DMS153 treated with DMSO at 0.1 percent for 48 hours (cell line): ENCODE data around the gene DNAH10.
A peak's percentile ranks its signal among the peaks of the same experiment; 100 is the strongest.
"Not testable (repeated sequence)": the region's sequence is repeated elsewhere in the genome, so short reads cannot be mapped to it uniquely, and the experiment has no call there.

Source experiments
- DNase-seq: peaks from one replicate; lab custom pipeline; 2025; ENCODE audit not compliant: unreplicated experiment; lab: John Stamatoyannopoulos, UW

DNAH10 gene

DNA sequence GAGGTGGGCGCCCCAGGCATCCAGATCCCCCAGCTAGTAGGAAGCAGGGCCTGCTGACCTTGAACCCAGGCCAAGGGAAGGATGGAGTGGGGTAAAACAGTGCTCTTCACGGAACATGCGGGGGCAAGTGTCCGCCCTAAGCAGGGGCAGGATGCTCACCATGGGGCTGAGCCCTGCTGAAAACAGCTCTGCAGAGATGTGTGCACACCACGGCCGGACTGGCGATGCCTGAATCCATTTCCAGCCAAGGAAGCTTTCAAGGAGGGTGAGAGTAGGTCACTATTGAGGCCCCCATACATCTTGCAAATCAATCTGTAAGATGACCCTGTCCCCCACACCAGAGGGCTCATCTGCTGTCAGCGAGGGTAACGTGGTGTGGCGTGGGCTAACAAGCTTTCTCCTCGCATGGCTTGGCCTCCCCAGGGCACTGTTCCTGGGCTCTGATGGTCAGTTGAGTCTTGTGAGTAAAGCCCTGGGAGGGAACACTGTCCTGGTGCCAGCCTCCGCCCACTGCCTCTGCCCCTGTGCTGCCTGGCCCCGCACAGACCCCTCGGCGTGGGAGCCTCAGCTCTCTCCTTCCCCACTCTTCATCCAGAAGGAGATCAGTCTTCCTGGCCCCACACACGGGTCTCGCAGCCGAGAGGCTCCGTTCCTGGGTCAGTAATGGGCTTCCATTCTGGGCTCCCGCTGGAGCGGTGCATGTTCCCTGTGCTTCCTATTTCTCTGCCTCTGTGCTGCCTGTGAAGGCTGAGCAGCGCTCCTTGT lies 141.4 kb downstream of the DNAH10 start:
- no peak for DNase-seq

DNA sequence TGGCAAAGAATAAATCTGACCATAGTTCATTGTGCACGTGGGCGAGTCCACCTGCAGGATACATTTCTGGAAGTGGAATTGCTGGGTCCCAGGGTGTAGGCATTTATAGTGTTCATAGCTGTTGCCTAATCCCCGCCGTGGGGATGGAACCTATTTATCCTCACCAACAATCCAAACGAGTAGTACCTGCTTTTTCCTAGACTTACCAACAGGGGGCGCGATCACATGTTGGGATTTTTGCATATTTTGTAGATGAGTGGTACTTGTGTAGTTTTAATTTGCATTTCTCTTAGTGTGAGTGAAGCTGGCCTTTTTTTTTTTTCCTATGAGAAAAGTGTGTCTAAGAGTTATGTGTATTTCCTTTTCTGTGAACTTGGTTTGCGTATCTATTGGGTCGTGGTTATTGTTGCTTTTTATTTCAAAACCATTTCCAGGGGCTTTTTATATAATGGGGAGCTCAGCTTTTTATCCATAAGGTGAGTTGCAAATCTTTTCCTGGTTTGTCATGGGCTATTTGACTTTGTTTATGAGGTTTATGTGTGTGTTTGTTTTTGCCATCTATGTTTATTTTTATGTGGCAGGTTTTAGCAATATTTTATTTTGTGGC lies 143.3 kb downstream of the DNAH10 start:
- peak; percentile 27 for DNase-seq

- DNase-seq, result no peak
Observed at GRCh38 chr12:123906711-123907420, 144.8 kb downstream of the DNAH10 start.

- DNase-seq, result no peak
Observed at GRCh38 chr12:123907726-123908476, 145.8 kb downstream of the DNAH10 start.

GRCh38 chr12:123908884-123909725 lies 147.0 kb downstream of the DNAH10 start:
- no peak for DNase-seq

- no peak for DNase-seq
Observed at GRCh38 chr12:123910057-123910456, 148.0 kb downstream of the DNAH10 start.

GRCh38 chr12:123910761-123911193 lies 148.7 kb downstream of the DNAH10 start:
- DNase-seq, result no peak

DNA sequence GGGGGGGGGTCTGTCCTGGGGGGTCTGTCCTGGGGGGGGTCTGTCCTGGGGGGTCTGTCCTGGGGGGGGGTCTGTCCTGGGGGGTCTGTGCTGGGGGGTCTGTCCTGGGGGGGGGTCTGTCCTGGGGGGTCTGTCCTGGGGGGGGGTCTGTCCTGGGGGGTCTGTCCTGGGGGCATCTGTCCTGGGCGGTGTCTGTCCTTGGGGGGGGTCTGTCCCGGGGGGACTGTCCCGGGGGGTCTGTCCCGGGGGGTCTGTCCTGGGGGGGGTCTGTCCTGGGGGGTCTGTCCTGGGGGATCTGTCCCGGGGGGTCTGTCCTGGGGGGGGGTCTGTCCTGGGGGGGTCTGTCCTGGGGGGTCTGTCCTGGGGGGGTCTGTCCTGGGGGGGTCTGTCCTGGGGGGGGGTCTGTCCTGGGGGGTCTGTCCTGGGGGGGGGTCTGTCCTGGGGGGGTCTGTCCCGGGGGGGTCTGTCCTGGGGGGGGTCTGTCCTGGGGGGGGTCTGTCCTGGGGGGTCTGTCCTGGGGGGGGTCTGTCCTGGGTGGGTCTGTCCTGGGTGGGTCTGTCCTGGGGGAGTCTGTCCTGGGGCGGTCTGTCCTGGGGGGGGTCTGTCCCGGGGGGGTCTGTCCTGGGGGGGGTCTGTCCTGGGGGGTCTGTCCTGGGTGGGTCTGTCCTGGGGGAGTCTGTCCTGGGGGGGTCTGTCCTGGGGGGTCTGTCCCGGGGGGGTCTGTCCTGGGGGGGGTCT lies 149.7 kb downstream of the DNAH10 start:
- not testable (repeated sequence) for DNase-seq

GRCh38 chr12:123912415-123913380 lies 150.6 kb downstream of the DNAH10 start:
- DNase-seq, result no peak

DNA sequence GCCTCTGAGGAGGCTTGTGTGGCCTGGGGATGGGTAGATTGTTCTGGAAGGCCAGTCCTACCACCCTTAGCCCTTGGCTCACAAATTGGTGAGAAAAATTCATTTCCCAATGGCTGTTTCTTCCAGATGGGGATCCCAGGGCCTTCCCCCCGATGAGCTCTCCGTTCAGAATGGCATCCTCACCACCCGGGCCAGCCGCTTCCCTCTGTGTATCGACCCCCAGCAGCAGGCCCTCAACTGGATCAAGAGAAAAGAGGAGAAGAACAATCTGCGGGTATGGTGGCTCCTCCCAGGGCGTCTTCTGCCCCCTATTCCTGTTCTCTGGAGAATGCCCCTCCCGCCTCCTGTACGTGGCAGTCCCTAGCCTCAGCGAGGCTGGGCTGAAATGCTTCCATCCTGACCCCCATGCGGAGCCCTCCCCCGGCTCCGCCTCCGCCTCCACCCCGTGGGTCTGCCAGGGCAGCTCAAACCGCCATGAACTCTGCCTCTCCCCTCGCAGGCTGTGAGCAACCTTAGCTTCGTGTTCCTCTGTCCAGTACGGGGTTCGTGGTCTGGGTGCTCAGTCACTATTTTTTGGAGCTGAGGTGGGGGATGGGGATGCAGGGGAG lies 152.7 kb downstream of the DNAH10 start:
- no peak for DNase-seq

- DNase-seq, result no peak
Observed at GRCh38 chr12:123916729-123917128, 154.6 kb downstream of the DNAH10 start.

DNA sequence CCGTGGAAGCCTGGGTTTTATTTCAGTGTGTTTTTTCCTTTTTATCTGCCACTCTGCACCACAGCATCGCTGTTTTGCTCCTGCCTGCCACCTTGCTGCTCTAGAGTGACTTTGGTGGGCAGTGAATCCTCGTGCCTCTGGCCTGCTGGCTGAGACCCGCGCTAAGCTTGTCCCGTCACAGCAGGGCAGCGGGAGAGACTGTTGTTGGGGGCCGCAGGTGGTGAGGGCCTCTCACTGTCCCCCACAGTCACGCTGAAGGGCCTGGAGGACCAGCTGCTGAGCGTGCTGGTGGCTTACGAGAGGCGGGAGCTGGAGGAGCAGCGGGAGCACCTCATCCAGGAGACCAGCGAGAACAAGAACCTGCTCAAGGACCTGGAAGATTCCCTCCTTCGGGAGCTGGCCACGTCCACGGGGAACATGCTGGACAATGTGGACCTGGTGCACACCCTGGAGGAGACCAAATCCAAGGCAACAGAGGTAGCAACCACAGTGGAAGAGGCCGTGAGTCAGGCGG lies 155.3 kb downstream of the DNAH10 start:
- DNase-seq, result no peak

GRCh38 chr12:123919980-123920360 lies 157.9 kb downstream of the DNAH10 start:
- no peak for DNase-seq

DNA sequence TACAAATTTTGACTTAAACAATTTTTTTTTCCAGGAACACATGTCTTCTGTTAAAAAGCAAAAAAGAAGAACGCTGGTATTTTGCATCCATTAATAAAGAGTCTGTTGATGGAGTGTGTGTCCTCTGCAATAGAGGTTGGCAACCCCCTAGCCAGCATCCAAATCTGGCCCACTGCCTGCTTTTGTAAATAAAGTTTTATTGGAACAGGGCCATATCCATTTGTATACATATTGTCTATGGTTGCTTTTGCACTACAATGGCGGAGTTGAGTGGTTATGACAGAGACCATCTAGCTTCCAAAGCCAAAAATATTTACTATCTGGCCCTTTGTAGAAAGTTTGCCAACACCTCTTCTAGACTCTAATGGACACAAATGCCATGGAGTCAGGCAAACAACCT lies 160.9 kb downstream of the DNAH10 start:
- DNase-seq, result no peak

DNA sequence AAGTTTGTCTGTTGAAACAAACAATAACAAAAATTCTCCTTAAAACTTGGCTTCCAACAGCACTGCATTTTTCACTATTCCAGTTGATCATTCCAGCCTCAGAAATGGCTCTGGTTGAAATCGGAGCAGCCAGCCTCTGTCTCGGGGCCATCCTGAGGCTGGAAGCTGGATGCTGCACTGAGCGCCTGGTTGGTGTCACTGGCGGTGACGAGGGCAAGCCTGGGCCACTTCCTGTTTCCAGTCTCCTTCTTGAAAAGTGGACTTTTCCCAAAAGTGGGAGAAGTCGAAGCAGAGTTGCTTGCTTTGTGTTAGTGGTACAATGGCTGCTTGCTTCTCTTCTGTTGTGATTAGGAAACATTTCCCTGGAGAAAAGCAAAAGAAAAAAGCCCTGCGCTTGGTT lies 161.8 kb downstream of the DNAH10 start:
- no peak for DNase-seq

DNA sequence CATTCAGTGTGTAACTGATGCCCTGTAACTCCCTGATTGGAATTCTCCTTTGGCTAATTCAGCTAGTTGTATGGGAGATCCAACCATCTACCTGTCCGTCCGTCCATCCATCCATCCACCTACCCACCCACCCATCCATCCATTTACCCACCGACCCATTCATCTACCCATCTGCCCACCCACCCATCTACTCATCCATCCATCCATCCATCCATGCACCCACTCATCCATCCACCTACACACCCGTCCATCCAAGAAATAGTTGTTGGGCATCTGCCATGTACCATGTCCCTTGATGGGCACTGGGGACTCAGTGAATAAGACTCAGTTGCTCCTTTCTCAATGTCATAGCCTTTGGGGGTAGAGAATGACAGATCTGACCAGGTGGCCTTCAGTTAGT lies 162.4 kb downstream of the DNAH10 start:
- DNase-seq, result no peak

GRCh38 chr12:123928274-123928865 lies 166.3 kb downstream of the DNAH10 start:
- peak; percentile 15 for DNase-seq

- no peak for DNase-seq
Observed at GRCh38 chr12:123928897-123929296, 166.8 kb downstream of the DNAH10 start.
